Vagina (tissue), 2 donors: ENCODE measurements around the gene UGT1A6.

ENCODE experiments used
- CTCF ChIP-seq, 3 experiments: fragments of 450-650 bp in 2 of 3; fragments of 200-600 bp in 1 of 3; sonication (generic) in 1 of 3; IDR thresholded peaks; one replicate each; pipeline ENCODE4 v1.5.1; 2017 to 2019; ENCODE audit warnings: antibody characterized with exemption in 3 of 3, mild to moderate bottlenecking in 2 of 3, moderate library complexity in 2 of 3
- POLR2A ChIP-seq, 2 donors: fragments of 450-650 bp; IDR thresholded peaks; one replicate each; pipeline ENCODE4 v1.6.1; 2017; ENCODE audit warnings: antibody characterized with exemption in 2 of 2, mild to moderate bottlenecking in 2 of 2, moderate library complexity in 2 of 2
- POLR2AphosphoS5 ChIP-seq, 2 donors: sonication (generic); formaldehyde crosslinking; IDR thresholded peaks; one replicate each; pipeline ENCODE4 v1.9.0; 2017; ENCODE audit warnings: antibody characterized with exemption in 2 of 2, mild to moderate bottlenecking in 2 of 2, low read depth in 1 of 2; ENCODE audit not compliant: insufficient read depth in 1 of 2

GRCh38 chr2:233740870-233741269 lies 48.2 kb downstream of the UGT1A6 start:
- TF ChIP-seq CTCF (IDR thresholded peaks at IDR 0.05): no peak
- TF ChIP-seq POLR2A (IDR thresholded peaks at IDR 0.05): no peak
- TF ChIP-seq POLR2AphosphoS5 (IDR thresholded peaks at IDR 0.05; ENCODE audit: insufficient read depth in 1 of 2, low read depth in 1 of 2): no peak
